Epithelial cell of proximal tubule (primary cell): ENCODE data around the gene ITGB1BP1. TPM values are rescaled to one million over a fixed set of nuclear protein-coding genes. Genes with fewer than 3 reads are reported as not detected.

Experiments
- DNase-seq: peaks from one replicate; pipeline ENCODE4 v3.0.0-alpha.2; 2011; ENCODE audit warnings: low read depth
- H3K4me3 ChIP-seq: 2 replicates; pipeline ENCODE4 v1.5.1; 2011; ENCODE audit warnings: low read depth, mild to moderate bottlenecking, low read length
- total RNA-seq: library from RNA; depleted of rRNA; stranded (reverse); fragments of >200 nt; gene quantifications from 2 replicates; pipeline ENCODE4 v1.2.3, GENCODE V29; 2015
- TF ChIP-seq, protein P1 (sequence below): conservative IDR thresholded peaks from 2 replicates; pipeline ENCODE4 v1.5.1; 2012; ENCODE audit warnings: low read depth, mild to moderate bottlenecking, low read length

Gene ITGB1BP1
- total RNA-seq, 1 donor from 2014 or later = 62.6 TPM

DNA sequence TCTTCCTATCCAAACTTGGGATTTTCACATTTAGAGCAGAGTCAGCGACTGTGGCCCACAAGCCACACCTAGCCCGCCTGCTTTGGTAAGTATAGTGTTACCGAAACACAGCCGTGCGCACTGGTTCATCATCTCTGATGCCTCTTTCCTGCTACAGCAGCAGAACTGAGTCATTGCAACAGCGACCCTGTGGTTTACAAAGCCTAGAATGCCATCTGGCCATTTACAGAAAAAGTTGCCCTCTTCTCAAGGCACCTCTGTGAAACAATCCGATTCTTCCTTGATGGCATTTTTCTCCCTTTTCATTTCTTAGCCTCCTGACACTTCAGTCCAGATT is 40.3 kb upstream of the ITGB1BP1 start:
- DNase-seq = no peak
- H3K4me3 ChIP-seq = no peak overlapping the region
- TF ChIP-seq, protein P1, sequence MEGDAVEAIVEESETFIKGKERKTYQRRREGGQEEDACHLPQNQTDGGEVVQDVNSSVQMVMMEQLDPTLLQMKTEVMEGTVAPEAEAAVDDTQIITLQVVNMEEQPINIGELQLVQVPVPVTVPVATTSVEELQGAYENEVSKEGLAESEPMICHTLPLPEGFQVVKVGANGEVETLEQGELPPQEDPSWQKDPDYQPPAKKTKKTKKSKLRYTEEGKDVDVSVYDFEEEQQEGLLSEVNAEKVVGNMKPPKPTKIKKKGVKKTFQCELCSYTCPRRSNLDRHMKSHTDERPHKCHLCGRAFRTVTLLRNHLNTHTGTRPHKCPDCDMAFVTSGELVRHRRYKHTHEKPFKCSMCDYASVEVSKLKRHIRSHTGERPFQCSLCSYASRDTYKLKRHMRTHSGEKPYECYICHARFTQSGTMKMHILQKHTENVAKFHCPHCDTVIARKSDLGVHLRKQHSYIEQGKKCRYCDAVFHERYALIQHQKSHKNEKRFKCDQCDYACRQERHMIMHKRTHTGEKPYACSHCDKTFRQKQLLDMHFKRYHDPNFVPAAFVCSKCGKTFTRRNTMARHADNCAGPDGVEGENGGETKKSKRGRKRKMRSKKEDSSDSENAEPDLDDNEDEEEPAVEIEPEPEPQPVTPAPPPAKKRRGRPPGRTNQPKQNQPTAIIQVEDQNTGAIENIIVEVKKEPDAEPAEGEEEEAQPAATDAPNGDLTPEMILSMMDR = no peak

- TF ChIP-seq, protein P1 = no peak
- DNase-seq = no peak
- H3K4me3 ChIP-seq = no peak overlapping the region
These were observed 39.8 kb upstream of the ITGB1BP1 start for GRCh38 chr2:9462886-9463697.

DNA sequence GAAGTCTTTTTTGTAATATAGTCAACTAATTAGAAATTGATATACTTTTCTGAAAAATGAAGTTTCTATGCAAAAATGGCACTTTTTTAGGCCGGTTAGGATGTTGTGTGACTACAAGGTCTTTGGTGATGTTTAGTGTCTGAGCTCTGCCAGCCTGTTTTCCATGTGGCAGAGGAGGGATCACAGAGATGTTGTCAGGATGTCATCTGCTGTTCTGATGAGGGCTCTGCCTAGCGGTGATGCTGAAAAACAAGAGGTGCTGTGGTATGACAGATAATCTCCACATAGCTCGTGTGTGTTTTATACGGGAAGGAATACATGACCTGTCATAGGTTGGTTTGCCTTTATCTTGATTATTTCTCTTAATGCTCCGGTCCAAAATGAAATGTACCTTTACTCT is 39.0 kb upstream of the ITGB1BP1 start:
- H3K4me3 ChIP-seq = no peak overlapping the region
- TF ChIP-seq, protein P1 = no peak

GRCh38 chr2:9461079-9461478 is 37.8 kb upstream of the ITGB1BP1 start:
- TF ChIP-seq, protein P1 = no peak
- DNase-seq = no peak
- H3K4me3 ChIP-seq = no peak overlapping the region

More for the DNA sequence above, 39.0 kb upstream of the ITGB1BP1 start:
- DNase-seq = no peak

GRCh38 chr2:9460441-9461017 is 37.2 kb upstream of the ITGB1BP1 start:
- H3K4me3 ChIP-seq = no peak overlapping the region
- TF ChIP-seq, protein P1 = no peak
- no peak for DNase-seq

GRCh38 chr2:9451231-9451630 is 27.9 kb upstream of the ITGB1BP1 start:
- TF ChIP-seq, protein P1 = no peak
- no peak overlapping the region for H3K4me3 ChIP-seq
- no peak for DNase-seq

GRCh38 chr2:9445089-9445488 is 21.8 kb upstream of the ITGB1BP1 start:
- no peak overlapping the region for H3K4me3 ChIP-seq
- TF ChIP-seq, protein P1 = no peak
- DNase-seq = no peak
